HG03159 (cell line): Measurements from ENCODE around the gene BAZ2B.
"Not testable (repeated sequence)": the region's sequence is repeated elsewhere in the genome, so short reads cannot be mapped to it uniquely, and the experiment has no call there.

Experiments used
- ATAC-seq: cut with Tn5 transposase; IDR thresholded peaks from one replicate; pipeline ENCODE4 v1.9.1; 2021; ENCODE audit warnings: mild to moderate bottlenecking, moderate library complexity; ENCODE audit not compliant: unreplicated experiment

Gene BAZ2B

DNA sequence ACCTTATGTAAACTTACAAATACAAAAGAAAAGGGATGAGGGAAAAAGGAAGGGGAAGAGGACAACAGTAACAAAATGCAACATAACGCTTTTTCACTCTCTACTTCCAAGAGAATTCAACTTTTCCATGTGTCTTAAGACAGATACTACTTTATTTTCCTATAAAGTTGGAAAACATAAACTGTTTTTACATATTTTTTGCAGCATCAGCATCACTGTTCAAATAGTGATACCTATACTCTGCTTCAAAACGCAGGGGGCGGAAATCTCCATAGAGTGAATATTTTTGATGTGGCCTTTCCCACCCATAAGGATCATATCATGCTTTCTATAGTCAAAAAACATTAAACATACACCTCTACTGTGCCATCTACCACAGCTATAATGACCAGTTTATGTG is 77.5 kb downstream of the BAZ2B start:
- ATAC-seq: no peak

DNA sequence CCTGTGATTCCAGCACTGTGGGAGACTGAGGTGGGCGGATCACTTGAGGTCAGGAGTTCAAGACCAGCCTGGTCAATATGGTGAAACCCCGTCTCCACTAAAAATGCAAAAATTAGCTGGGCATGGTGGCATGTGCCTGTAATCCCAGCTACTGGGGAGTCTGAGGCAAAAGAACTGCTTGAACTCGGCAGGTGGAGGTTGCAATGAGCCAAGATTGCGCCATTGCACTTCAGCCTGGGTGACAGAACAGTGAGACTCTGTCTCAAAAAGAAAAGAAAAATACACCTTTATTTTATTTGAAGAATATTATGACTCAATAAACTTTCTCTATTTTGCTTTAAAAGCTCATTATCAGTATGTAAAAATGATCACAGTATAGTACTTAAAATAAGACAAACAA is 81.1 kb downstream of the BAZ2B start:
- not testable (repeated sequence) for ATAC-seq

DNA sequence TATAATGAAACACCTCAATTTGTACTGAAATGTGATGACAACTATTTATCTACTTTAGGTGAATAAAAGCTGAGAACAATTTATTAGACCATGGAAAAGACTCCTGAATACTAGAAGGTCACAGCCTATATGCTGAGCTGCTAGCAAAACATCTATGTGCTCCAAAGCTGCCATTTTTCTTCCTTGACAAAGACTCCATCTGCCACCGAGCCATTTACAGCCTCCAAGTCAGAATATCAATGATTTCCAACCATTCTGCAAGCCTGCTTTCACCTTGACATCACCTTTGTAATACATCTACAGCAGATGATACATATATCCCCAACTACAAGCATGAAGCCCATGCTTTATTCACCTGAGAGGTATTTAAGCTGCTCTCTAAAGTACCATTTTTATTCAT is 84.9 kb downstream of the BAZ2B start:
- no peak for ATAC-seq

DNA sequence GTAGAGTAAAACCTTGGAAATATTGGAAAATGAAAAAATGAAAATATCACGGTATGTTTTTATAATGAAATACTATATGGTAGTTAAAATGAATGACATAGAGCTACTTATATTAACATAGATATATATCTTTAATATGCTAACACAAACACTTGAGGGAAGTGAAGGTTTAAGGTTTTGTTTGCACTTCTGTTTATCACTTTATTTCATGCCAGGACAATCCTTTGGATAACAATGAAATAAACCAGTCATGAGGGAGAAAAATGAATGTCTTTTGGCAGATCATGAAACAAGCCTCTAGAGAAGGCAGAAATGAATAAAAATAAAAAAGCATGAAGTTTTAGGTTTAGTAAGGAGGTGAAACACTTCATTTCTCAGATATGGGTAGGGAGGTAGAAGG is 89.9 kb downstream of the BAZ2B start:
- ATAC-seq: no peak

DNA sequence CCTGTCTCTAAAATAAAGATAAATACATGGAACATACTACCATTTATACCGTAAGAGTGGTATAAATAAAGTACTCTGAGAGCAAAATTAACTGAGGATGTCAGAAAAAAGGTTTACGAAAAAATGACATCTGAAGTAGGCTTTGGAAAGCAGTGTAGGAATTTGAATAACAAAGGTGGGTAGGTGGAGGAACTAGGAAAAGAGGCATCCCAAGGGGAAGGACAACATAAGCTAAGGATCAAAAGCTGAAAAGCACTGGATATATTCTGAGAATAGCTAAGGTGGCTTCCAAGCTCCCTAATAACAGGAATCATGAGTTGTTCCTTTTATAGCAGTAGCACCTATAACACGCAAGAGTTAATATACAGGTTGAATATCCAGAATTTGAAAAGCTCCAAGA is 91.3 kb downstream of the BAZ2B start:
- ATAC-seq: no peak

DNA sequence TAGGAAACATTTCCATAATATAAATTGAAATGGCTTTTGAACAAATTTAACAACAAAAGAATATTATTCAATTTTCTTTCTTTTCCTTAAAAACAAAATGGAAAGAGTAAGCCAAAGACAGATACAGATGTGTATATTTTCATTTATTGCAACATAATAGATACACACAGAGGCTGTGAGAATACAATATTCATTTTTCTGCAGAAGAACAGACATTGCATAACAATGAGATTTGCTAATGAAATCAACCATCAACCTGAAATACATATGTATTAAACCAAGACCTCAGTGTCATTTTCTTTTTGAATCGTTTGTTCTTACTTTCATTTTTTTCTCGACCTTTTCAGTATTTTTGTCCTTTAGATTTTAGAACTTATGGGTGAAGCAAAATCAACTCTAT is 95.1 kb downstream of the BAZ2B start:
- no peak for ATAC-seq

GRCh38 chr2:159518321-159519005 is 97.9 kb downstream of the BAZ2B start:
- ATAC-seq: no peak

- ATAC-seq: peak; percentile 94
Measured at GRCh38 chr2:159516241-159516758, 100.0 kb downstream of the BAZ2B start.

DNA sequence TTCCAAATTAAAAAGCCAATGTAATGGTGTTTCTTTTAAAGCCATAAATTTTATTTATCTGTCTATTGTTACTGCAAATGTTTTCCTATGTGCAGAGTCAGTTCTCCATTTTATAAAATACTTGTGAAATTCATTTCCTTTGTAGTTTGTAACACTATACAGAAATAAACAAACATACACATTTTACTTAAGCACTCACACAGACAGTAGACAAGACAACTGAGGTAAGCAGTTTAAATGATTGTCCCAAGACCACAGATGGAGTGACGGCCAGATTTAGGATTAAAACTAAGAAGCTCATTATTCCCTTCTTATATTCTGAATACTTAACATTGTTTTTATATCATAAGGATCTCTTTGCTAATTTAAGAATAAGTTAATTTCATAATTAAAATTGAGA is 100.9 kb downstream of the BAZ2B start:
- no peak for ATAC-seq

- no peak for ATAC-seq
Measured at GRCh38 chr2:159513745-159514144, 102.6 kb downstream of the BAZ2B start.

GRCh38 chr2:159508140-159508539 is 108.2 kb downstream of the BAZ2B start:
- no peak for ATAC-seq

- no peak for ATAC-seq
Measured at GRCh38 chr2:159506764-159507440, 109.4 kb downstream of the BAZ2B start.

DNA sequence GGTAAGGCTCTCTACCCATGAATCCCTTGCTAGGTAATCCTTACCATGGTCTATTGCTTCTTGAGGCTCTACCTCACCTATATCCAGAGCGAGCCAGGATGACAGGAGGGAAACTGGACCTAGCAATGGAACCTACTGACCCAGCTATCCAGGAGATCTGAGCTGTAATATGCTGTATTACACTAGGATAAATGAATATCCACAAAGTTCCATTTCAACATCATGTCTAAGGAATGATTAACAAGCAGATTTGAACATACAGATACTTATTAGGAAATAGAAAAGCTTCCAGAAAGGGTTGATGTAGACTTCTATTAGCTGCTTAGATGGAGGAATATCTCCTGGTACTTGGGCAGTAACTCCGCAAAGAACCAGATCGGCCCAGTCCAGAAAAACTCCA is 110.1 kb downstream of the BAZ2B start:
- no peak for ATAC-seq

DNA sequence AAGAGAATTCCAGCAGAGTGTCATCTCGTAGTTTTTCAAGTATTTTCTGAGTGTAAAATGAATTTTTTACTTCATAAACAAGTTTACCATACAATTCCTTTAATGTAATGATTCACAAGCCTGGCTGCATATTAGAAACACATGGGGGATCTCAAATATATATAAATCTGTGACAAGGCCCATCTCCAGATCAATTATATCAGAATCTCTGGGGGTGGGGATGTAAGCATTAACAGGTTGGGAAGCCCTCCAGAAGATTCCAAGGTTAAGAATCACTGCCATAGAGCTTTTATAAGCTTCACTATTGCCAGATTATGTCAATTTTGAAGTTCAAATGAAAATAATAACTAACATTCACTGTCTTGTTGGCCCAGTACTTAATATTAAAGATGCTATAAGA is 111.2 kb downstream of the BAZ2B start:
- no peak for ATAC-seq

GRCh38 chr2:159501743-159502142 is 114.6 kb downstream of the BAZ2B start:
- no peak for ATAC-seq

GRCh38 chr2:159497847-159498246 is 118.5 kb downstream of the BAZ2B start:
- ATAC-seq: no peak

GRCh38 chr2:159497256-159497655 is 119.1 kb downstream of the BAZ2B start:
- ATAC-seq: no peak

GRCh38 chr2:159489476-159489875 is 126.9 kb downstream of the BAZ2B start:
- ATAC-seq: no peak

GRCh38 chr2:159484532-159484931 is 131.8 kb downstream of the BAZ2B start:
- no peak for ATAC-seq

- no peak for ATAC-seq
Measured at GRCh38 chr2:159476329-159476728, 140.0 kb downstream of the BAZ2B start.

DNA sequence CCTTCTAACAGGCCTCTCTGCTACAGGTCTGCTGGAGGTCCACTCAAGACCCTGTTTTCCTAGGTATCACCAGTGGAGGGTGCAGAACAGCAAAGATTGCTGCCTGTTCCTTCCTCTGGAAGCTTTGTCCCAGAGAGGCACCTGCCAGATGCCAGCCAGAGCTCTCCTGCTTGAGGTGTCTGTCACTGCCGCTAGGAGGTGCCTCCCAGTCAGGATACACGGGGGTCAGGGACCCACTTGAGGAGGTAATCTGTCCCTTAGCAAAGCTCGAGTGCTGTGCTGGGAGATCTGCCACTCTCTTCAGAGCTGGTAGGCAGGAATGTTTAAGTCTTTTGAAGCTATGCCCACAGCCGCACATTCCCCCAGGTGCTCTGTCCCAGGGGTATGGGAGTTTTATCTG is 140.6 kb downstream of the BAZ2B start:
- no peak for ATAC-seq

DNA sequence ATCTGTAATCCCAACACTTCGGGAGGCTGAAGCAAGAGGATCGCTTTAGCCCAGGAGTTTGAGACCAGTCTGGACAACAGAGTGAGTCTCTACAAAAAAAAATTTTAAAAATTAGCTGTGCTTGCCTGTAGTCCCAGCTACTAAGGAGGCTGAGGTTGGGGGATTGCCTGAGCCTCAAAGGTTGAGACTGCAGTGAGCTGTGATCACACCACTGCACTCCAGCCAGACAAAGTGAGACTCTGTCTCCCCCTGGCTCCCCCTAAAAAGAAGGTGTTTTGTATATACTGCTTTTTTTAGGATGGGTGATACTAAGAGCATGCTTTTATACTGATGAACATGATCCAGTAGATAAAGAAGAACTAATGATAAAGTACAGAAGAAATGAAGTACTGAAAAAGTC is 145.0 kb downstream of the BAZ2B start:
- ATAC-seq: no peak

DNA sequence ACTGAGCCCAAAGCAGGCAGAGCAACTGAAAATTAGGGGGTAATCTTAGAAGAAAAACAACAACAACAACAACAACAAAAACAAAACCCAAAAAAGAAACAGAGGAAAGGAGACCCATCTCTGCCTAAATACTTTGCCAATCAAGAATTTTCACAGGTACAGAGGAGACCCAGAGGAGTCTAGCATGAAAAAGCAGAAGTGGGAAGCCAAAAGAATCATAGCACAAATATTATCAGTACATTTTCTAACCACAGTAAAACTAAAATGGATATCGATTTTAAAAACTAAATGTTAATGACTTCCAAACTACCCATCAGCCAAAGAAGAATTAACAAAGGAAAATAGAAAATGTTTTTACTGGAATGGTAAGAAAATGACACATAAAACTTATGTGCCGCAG is 148.1 kb downstream of the BAZ2B start:
- peak; percentile 64 for ATAC-seq
